HG02884 (cell line): Measurements from ENCODE around the gene PRKD2.
"Not testable (repeated sequence)": the region's sequence is repeated elsewhere in the genome, so short reads cannot be mapped to it uniquely, and the experiment has no call there.

ENCODE experiments used
- ATAC-seq: cut with Tn5 transposase; IDR thresholded peaks from one replicate; pipeline ENCODE4 v1.9.1; 2021; ENCODE audit warnings: mild to moderate bottlenecking, moderate library complexity; ENCODE audit not compliant: unreplicated experiment

PRKD2 gene

DNA sequence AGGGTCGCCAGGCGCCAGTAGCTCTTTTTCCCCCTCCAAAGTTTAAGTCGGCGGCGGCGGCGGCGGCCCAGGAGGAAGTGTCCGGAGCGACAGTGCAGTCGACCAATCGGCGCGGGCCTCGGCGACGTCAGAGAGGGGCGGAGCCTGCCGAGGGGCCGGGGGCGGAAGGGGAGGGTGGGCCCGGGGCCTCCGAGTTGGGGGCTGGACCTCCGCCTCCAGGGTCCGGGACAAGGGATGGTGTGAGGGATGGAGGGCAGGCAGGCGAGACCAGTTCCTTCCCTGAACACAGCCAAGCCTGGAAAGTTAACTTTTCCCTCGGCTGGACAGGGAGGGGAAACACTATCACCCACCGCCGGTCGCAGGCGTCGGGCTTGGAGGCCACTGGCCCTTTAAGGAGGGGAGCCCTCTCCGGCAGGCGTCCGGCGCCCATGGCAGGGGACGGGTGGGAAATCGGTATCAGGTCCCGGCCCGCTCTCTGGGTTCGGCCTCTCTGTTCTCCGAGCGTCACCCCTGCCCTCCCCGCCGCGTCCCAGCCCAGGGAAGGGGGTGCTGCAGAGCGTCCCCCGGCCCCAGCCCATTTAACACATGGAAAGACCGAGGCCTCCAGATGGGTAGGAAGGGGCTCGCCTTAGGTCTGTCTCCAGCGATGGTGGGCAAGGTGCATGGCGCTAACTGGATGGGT lies at the start of gene PRKD2:
Gene PRKD2 (minus strand): TSS at position 81 of the 682 bp plus-strand sequence. CDS start 744 bp downstream, outside the sequence.
- no peak for ATAC-seq

DNA sequence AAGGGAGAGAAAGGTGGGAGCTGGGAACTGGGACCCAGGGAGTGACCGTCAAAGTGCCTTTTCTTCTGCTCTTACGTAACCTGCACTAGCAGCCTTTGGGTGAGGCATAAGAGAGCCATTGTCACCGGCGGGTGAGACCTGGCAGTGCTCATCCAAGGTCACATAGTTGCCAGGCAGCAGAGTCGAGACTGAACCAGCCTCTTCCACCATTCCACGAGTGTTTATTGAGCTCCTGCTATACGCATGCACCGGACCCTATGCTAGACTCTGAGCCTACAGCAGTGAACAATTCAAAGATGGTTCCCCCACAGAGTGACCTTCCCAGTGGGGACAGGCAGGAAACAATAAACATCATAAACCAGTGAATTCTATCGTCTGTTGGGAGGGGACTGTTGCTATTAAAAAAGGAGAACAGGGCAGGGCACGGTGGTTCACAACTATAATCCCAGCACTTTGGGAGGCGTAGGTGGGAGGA lies 47.9 kb upstream of the PRKD2 start:
- no peak for ATAC-seq

DNA sequence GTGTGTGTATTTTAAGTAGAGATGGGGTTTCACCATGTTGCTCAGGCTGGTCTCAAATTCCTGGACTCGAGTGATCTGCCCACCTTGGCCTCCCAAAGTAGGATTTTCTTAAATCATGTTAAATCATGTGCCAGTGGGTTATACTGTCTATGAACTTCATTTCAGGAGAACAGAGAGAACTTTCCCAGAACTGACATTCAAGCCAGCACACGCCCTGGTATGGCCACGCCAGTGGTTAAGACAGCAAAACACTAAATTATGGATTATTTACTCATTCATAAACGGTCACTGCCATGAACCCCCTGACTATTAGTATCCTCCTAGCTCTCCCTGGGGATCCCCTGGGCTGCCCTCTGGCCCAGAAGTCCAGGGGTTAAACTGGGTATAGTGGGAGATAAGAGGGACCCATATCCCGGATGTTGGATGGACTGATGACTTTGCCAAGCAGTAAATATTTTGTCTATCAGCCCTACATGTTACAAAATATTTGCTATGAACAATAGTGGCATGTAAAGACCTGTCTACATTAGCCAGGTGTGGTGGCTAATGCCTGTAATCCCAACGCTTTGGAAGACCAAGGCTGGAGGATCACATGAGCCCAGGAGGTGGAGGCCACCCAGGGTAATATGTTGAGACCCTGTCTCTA lies 45.5 kb upstream of the PRKD2 start:
- no peak for ATAC-seq

DNA sequence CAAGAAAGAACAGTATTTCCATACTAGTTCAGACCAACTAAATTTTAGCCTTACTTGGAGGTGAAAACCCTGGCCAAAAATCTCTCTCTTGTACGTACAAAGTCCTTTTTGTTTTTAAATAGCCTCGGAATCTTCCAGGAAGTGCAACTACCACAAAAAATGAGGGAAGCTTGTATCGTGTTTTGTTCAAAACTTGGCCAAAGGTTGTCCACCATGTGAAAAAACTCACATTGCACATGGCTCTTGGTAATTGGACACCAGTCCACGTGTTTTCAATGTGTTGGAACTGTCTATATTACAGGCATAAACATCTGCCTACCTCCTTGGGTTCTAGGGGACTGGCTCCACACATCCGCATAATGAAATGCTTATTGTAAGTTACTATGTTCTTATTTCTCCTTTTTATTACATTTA lies 44.5 kb upstream of the PRKD2 start:
- ATAC-seq, result no peak

DNA sequence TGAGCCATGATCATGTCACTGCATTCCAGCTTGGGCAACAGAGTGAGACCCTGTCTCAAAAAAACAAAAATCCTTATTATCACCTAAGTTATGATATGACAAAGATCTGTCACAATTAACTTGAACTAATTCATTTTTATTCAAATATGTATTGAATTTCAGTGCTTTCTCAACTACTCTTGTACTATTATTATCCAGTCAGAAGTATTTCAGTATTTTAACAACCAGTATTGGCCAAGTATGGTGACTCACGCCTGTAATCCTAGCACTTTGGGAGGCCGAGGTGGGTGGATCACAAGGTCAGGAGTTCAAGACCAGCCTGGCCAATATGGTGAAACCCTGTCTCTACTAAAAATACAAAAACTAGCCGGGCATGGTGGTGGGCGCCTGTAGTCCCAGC lies 44.0 kb upstream of the PRKD2 start:
- ATAC-seq, result not testable (repeated sequence)

DNA sequence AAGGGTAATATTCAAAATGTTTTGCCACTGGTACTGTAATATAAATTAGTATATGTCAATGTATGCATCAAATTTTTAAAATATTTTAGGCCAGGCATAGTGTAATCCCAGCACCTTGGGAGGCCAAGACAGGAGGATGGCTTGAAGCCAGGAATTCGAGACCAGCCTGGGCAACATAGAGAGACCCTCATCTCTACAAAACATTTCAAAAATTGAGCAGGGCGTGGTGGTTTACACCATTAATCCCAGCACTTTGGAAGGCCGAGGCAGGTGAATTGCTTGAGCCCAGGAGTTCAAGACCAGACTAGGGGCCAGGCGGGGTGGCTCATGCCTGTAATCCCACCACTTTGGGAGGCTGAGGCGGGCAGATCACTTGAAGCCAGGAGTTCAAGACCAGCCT lies 43.4 kb upstream of the PRKD2 start:
- no peak for ATAC-seq

DNA sequence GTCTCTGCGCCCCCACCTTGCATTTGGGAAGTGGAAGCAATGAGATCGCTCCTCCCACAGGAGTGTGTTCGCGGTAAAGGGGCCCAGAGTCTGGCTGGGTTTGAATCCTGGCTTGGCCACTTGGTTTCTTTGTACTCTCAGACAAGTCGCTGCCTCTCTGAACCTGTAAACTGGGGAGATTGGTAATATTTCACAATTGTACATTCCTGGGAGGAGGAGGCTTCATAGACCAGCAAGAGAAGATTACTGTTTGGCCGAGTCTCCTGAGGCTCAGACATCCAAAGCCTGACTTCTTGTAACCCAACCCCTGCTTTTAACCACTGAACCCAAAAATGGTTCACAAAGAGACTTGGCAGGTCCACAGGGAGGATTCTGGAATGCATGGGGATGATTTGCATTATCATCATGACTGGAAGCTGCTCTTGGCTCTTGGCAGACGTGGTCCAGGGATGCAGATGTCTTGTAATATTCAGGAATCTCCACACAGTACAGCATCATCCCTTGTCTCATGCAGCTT lies 43.0 kb upstream of the PRKD2 start:
- ATAC-seq, result no peak

DNA sequence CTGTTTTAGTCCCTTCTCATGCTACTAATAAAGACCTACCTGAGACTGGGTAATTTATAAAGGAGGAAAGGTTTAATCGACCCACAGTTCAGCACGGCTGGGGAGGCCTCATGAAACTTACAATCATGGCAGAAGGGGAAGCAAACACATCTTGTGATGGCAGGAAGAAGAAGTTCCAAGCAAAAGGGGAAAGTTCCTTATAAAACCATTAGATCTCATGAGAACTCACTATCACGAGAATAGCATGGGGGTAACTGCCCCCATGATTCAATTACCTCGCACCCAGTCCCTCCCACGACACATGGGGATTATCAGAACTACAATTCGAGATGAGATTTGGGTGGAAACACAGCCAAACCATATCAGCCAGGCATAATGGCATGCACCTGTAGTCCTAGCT lies 42.3 kb upstream of the PRKD2 start:
- no peak for ATAC-seq

DNA sequence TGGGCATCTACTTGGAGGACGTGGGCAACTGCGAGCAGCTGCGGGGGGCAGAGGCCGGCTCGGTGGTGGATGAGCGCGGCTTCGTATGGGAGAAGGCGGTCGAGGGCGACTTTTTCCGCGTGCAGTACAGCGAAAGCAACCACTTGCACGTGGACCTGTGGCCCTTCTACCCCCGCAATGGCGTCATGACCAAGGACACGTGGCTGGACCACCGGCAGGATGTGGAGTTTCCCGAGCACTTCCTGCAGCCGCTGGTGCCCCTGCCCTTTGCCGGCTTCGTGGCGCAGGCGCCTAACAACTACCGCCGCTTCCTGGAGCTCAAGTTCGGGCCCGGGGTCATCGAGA lies 39.6 kb upstream of the PRKD2 start:
- ATAC-seq, result no peak

DNA sequence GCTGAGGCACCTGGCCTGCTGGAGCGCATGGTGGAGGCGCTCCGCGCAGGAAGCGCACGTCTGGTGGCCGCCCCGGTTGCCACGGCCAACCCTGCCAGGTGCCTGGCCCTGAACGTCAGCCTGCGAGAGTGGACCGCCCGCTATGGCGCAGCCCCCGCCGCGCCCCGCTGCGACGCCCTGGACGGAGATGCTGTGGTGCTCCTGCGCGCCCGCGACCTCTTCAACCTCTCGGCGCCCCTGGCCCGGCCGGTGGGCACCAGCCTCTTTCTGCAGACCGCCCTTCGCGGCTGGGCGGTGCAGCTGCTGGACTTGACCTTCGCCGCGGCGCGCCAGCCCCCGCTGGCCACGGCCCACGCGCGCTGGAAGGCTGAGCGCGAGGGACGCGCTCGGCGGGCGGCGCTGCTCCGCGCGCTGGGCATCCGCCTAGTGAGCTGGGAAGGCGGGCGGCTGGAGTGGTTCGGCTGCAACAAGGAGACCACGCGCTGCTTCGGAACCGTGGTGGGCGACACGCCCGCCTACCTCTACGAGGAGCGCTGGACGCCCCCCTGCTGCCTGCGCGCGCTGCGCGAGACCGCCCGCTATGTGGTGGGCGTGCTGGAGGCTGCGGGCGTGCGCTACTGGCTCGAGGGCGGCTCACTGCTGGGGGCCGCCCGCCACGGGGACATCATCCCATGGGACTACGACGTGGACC lies 39.1 kb upstream of the PRKD2 start:
- ATAC-seq, result no peak

DNA sequence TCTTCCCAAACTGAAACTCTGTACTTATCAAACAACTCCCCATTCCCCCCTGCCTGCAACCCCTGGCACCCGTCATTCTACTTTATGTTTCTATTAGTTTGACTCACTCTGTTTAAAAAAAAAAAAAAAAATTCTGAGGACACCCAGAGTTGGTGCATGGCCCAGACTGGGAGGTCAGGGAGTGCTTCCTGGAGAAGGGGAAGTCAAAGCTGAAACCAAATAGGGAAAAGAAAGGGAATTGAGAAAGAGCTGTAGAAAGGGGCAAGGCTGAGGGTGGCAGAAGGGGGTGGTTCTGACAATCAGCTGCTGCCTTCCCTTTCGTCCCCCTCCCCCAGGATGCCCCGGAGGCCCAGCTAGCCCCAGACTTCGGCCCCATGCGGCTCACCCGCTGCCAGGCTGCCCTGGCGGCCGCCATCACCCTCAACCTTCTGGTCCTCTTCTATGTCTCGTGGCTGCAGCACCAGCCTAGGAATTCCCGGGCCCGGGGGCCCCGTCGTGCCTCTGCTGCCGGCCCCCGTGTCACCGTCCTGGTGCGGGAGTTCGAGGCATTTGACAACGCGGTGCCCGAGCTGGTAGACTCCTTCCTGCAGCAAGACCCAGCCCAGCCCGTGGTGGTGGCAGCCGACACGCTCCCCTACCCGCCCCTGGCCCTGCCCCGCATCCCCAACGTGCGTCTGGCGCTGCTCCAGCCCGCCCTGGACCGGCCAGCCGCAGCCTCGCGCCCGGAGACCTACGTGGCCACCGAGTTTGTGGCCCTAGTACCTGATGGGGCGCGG lies 38.4 kb upstream of the PRKD2 start:
- no peak for ATAC-seq

DNA sequence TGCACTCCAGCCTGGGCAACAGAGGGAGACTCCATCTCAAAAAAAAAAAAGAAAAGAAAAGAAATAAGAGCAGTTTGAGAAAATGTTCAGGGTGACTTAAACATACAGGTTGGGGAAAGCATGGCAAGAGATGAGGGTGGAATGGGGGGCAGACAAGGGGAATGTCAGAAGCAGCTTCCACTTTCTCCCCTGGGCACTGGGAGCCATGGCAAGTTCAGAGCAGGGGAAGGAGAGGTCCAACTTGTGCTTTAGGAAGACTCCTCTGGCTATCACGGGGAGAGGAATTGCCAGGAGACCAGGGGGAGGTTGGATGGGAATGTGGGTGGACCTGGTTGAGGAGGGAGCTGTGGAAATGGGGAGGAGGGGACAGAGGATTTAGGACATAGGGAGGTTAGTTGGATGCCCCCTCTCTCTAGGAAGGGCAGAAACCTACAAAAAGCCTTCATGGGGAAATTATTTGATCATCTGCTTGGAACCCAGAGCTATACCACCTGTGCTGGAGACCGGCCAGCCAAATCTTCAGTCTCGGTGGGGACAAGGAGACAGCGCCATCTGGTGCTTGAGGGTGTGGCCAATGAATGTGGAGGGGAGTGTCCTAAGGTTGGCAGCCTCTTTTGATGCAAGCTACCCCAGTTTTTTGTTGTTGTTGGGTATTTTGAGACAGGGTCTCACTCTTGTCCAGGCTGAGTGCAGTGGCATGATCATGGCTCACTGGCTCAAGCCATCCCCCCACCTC lies 36.7 kb upstream of the PRKD2 start:
- no peak for ATAC-seq

DNA sequence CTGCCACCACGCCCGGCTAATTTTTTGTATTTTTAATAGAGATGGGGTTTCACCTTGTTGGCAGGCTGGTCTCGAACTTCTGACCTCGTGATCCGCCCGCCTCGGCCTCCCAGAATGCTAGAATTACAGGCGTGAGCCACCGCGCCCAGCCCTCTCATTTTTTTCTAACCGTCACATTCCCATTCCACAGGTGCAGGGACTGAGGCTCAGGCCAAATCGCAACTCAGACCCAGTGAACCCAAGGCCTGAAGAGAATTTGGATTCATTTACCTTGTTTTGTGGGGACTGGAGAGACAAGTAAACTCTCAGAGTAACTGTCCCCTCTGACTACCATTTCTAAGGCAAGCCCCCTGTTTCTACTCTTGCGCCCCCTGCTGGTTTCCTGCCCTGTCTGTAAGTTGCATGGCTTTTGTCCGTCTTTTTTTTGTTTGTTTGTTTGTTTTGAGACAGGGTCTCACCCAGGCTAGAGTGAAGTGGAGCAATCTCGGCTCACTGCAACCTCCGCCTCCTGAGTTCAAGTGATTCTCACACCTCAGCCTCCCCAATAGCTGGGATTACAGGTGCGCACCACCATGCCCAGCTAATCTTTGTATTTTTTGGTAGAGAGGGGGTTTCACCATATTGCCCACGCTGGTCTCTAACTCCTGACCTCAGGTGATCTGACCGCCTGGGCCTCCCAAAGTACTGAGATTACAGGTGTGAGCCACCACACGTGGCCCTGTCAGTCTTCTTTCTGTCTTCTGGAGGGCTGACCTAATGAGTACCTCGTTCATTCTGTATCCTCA lies 31.6 kb upstream of the PRKD2 start:
- no peak for ATAC-seq

DNA sequence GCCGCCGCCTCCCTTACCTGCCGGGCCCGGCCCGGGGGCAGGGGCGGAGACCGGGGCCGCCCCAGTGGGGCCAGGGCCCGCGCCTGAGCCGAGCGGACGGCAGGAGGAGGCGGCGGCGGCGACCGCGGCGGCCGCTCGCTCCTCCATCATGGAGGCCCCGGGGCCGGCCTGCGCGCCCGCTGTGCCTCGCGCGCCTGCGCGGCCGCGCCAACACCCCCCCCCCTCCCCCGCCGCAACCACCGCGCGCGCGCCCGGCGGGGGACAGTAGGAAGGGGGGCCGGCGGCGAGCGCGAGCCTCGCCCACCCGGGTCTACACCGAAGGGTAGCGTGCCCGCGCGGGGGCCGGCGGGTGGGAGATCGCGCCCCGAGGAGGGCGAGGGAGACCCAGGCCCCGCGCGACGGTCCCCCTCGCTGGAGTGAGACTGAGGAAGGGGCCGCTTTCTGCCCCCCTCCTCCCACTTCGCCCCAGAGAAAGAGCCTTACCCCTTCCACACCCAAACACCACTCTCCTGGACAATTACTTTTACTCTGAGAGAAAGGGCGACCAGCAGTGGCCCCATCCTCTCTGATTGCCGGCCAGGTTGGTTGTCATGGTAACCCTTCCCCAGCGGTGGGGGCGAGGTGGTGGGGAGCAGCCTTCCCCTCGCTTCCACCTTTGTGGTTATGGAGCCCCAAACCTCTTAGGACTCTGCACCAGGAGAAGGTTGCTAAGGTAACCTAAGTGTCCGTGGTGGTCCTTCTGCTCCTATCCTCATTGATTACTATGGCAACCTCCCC lies 29.6 kb upstream of the PRKD2 start, which contains the start of gene STRN4:
Gene STRN4 (minus strand): TSS at position 170 of the 777 bp plus-strand sequence. CDS start 20 bp downstream, at position 150.
- ATAC-seq, result no peak

DNA sequence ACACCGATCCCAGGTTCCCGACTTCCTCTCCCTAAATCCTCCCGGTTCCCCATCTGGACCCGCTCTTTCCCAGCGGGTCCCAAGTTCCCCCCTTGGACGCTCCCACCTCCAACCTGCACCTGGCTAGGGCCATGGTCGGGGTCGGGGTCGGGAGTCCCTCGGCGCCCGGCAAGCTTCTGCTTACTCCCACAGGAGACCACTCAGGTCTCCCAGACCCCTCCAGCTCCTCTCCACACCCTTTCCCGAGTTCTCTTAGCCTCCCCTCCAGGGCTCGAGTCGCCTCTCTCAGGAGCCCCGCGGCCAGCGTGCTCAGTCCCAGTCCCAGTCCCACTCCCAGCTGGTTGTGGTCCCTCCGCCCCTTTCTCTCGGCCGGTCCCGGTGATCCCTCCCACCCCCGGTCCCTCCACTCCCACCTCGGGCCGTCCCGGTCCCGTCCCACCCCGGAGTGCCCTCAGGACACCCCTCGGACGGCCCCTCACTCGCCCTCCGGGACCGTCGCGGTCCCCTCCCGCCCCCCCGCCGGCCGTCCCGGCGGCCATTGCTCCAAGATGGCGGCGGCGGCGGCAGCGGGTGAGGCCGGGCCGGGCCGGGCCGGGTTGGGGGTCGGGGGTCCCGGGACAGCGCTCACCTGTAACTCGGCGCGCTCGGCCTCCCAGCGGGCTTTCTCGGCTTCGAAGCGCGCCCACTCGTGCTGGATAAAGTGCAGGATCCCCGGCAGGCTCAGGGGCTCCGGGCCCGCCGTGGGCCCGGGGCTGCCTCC lies 28.8 kb upstream of the PRKD2 start, which contains the start of gene FKRP:
Gene FKRP (plus strand): TSS at position 537 of the 760 bp plus-strand sequence. CDS start 9,394 bp downstream, outside the sequence.
- ATAC-seq, result no peak

DNA sequence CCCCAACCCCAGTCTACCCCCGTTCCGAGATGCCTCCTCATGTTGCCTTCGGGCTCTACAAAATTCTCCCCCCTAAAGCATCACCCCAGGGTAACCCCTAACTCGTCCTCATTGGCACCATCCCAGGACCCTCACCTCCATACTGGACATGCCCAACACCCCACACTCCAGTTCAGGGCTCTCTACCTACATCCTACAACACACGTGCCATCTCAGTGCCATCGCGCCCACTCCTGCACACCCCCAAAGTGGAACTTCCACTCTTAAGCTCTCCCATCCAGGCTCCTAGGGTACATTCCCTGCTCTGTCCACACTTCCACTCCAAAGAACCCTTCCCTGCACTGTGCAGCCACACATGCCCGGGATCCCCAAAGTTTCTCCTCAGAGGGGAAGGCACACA lies 28.1 kb upstream of the PRKD2 start:
- ATAC-seq, result no peak

DNA sequence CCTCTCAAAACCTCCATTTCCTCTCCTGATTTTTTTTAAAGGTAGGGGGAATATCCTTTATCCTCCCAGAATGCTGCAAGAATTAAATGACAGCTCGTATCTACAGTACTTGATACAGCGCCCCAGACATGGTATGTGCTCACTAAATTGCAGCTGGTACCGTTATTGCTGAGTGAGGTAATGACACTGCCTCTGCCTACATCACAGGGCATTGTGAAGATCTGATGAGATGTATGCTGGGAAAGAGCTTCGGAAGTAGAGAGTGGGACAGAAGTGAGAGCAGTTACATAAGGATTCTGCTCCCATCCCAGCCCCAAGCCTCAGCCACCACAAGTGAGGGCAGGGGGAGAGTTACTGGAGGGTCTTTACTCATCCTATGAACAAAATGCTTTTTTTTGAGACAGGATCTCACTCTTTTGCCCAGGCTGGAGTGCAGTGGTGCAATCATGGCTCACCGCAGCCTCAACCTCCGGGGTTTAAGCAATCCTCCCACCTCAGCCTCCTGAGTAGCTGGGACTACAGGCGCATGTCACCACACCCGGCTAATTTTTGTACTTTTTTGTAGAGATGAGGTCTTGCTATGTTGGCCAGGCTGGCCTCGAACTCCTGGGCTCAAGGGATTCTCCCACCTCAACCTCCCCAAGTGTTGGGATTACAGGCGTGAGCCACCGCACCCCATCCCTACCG lies 27.2 kb upstream of the PRKD2 start:
- ATAC-seq, result no peak
